ENCODE data around the gene SLC10A7. TPM values are rescaled to one million over a fixed set of nuclear protein-coding genes. Genes with fewer than 3 reads are reported as not detected.
A peak's percentile ranks its signal among the peaks of the same experiment; 100 is the strongest.
"Not testable (repeated sequence)": the region's sequence is repeated elsewhere in the genome, so short reads cannot be mapped to it uniquely, and the experiment has no call there.

SLC10A7 gene
- polyA plus RNA-seq, 1 donor: 8.5 TPM

GRCh38 chr4:146369446-146369845 lies 152.3 kb downstream of the SLC10A7 start:
- Histone ChIP-seq H3K27me3 (ENCODE audit: control insufficient read depth, insufficient read depth, low read length) (no peaks in the 10 kb centered on the region), H3K27ac (ENCODE audit: low read length) (no peak overlapping the region), H3K9me3 (ENCODE audit: control insufficient read depth, low read depth, low read length) (no peaks in the 10 kb centered on the region), H3K36me3 (ENCODE audit: control insufficient read depth, insufficient read depth, low read length) (no peaks in the 10 kb centered on the region), H3K4me1 (ENCODE audit: control insufficient read depth, insufficient read depth, low read length) (no peaks in the 10 kb centered on the region), H3K4me3 (ENCODE audit: low read length) (no peak overlapping the region)
- no peak for DNase-seq
- WGBS (ENCODE audit: insufficient coverage, low lambda C conversion rate): 59% methylated on average over 3 of the region's 3 CpGs

- H3K36me3 ChIP-seq (ENCODE audit: control insufficient read depth, insufficient read depth, low read length): no peaks in the 10 kb centered on the region
- H3K27ac ChIP-seq (ENCODE audit: low read length): no peak overlapping the region
- no peaks in the 10 kb centered on the region for H3K4me1 ChIP-seq (ENCODE audit: control insufficient read depth, insufficient read depth, low read length)
- no peak overlapping the region for H3K4me3 ChIP-seq (ENCODE audit: low read length)
- WGBS (ENCODE audit: insufficient coverage, low lambda C conversion rate): 86% methylated on average over 1 of the region's 2 CpGs
- no peak for DNase-seq
- no peaks in the 10 kb centered on the region for H3K27me3 ChIP-seq (ENCODE audit: control insufficient read depth, insufficient read depth, low read length)
- H3K9me3 ChIP-seq (ENCODE audit: control insufficient read depth, low read depth, low read length): no peaks in the 10 kb centered on the region
These were observed 153.5 kb downstream of the SLC10A7 start for GRCh38 chr4:146368209-146368608.

- no peak for DNase-seq
- Histone ChIP-seq H3K9me3 (ENCODE audit: control insufficient read depth, low read depth, low read length) (peaks cover 5% of the 10 kb centered on the region), H3K4me3 (ENCODE audit: low read length) (no peak overlapping the region), H3K36me3 (ENCODE audit: control insufficient read depth, insufficient read depth, low read length) (no peaks in the 10 kb centered on the region), H3K4me1 (ENCODE audit: control insufficient read depth, insufficient read depth, low read length) (no peaks in the 10 kb centered on the region), H3K27me3 (ENCODE audit: control insufficient read depth, insufficient read depth, low read length) (no peaks in the 10 kb centered on the region), H3K27ac (ENCODE audit: low read length) (no peak overlapping the region)
- 67% methylated on average over 1 of the region's 1 CpG for WGBS (ENCODE audit: insufficient coverage, low lambda C conversion rate)
These were observed 154.4 kb downstream of the SLC10A7 start for GRCh38 chr4:146367347-146367746.

GRCh38 chr4:146359771-146360170 lies 162.0 kb downstream of the SLC10A7 start:
- Histone ChIP-seq H3K27me3 (ENCODE audit: control insufficient read depth, insufficient read depth, low read length) (no peaks in the 10 kb centered on the region), H3K36me3 (ENCODE audit: control insufficient read depth, insufficient read depth, low read length) (no peaks in the 10 kb centered on the region), H3K27ac (ENCODE audit: low read length) (no peak overlapping the region), H3K4me1 (ENCODE audit: control insufficient read depth, insufficient read depth, low read length) (no peaks in the 10 kb centered on the region), H3K9me3 (ENCODE audit: control insufficient read depth, low read depth, low read length) (peaks cover 13% of the 10 kb centered on the region), H3K4me3 (ENCODE audit: low read length) (no peak overlapping the region)
- DNase-seq: no peak

- no CpG with 5 or more reads among the region's 26 CpGs for WGBS (ENCODE audit: insufficient coverage, low lambda C conversion rate)
- H3K4me3 ChIP-seq (ENCODE audit: low read length); H3K27ac ChIP-seq (ENCODE audit: low read length); H3K36me3 ChIP-seq (ENCODE audit: control insufficient read depth, insufficient read depth, low read length); H3K27me3 ChIP-seq (ENCODE audit: control insufficient read depth, insufficient read depth, low read length); H3K4me1 ChIP-seq (ENCODE audit: control insufficient read depth, insufficient read depth, low read length); H3K9me3 ChIP-seq (ENCODE audit: control insufficient read depth, low read depth, low read length); DNase-seq: not testable (repeated sequence)
These were observed 171.6 kb downstream of the SLC10A7 start for GRCh38 chr4:146350114-146350513.

GRCh38 chr4:146349306-146349705 lies 172.4 kb downstream of the SLC10A7 start:
- Histone ChIP-seq H3K36me3 (ENCODE audit: control insufficient read depth, insufficient read depth, low read length) (no peaks in the 10 kb centered on the region), H3K4me3 (ENCODE audit: low read length) (no peak overlapping the region), H3K4me1 (ENCODE audit: control insufficient read depth, insufficient read depth, low read length) (no peaks in the 10 kb centered on the region), H3K9me3 (ENCODE audit: control insufficient read depth, low read depth, low read length) (no peaks in the 10 kb centered on the region), H3K27me3 (ENCODE audit: control insufficient read depth, insufficient read depth, low read length) (no peaks in the 10 kb centered on the region), H3K27ac (ENCODE audit: low read length) (no peak overlapping the region)
- no peak for DNase-seq

GRCh38 chr4:146347822-146348221 lies 173.9 kb downstream of the SLC10A7 start:
- no peaks in the 10 kb centered on the region for H3K36me3 ChIP-seq (ENCODE audit: control insufficient read depth, insufficient read depth, low read length)
- DNase-seq: no peak
- no peak overlapping the region for H3K27ac ChIP-seq (ENCODE audit: low read length)
- 50% methylated on average over 2 of the region's 2 CpGs for WGBS (ENCODE audit: insufficient coverage, low lambda C conversion rate)
- no peaks in the 10 kb centered on the region for H3K27me3 ChIP-seq (ENCODE audit: control insufficient read depth, insufficient read depth, low read length)
- H3K4me3 ChIP-seq (ENCODE audit: low read length): no peak overlapping the region
- H3K9me3 ChIP-seq (ENCODE audit: control insufficient read depth, low read depth, low read length): no peaks in the 10 kb centered on the region
- no peaks in the 10 kb centered on the region for H3K4me1 ChIP-seq (ENCODE audit: control insufficient read depth, insufficient read depth, low read length)

GRCh38 chr4:146346276-146346675 lies 175.5 kb downstream of the SLC10A7 start:
- Histone ChIP-seq H3K27me3 (ENCODE audit: control insufficient read depth, insufficient read depth, low read length) (no peaks in the 10 kb centered on the region), H3K4me3 (ENCODE audit: low read length) (no peak overlapping the region), H3K4me1 (ENCODE audit: control insufficient read depth, insufficient read depth, low read length) (no peaks in the 10 kb centered on the region), H3K27ac (ENCODE audit: low read length) (no peak overlapping the region), H3K36me3 (ENCODE audit: control insufficient read depth, insufficient read depth, low read length) (no peaks in the 10 kb centered on the region), H3K9me3 (ENCODE audit: control insufficient read depth, low read depth, low read length) (no peaks in the 10 kb centered on the region)
- no peak for DNase-seq
- WGBS (ENCODE audit: insufficient coverage, low lambda C conversion rate): 100% methylated on average over 1 of the region's 1 CpG

- WGBS (ENCODE audit: insufficient coverage, low lambda C conversion rate): 100% methylated on average over 1 of the region's 3 CpGs
- Histone ChIP-seq H3K27ac (ENCODE audit: low read length) (no peak overlapping the region), H3K4me1 (ENCODE audit: control insufficient read depth, insufficient read depth, low read length) (no peaks in the 10 kb centered on the region), H3K4me3 (ENCODE audit: low read length) (no peak overlapping the region), H3K27me3 (ENCODE audit: control insufficient read depth, insufficient read depth, low read length) (no peaks in the 10 kb centered on the region), H3K9me3 (ENCODE audit: control insufficient read depth, low read depth, low read length) (no peaks in the 10 kb centered on the region), H3K36me3 (ENCODE audit: control insufficient read depth, insufficient read depth, low read length) (no peaks in the 10 kb centered on the region)
- no peak for DNase-seq
These were observed 178.0 kb downstream of the SLC10A7 start for GRCh38 chr4:146343776-146344175.

GRCh38 chr4:146343199-146343598 lies 178.5 kb downstream of the SLC10A7 start:
- Histone ChIP-seq H3K9me3 (ENCODE audit: control insufficient read depth, low read depth, low read length) (no peaks in the 10 kb centered on the region), H3K27me3 (ENCODE audit: control insufficient read depth, insufficient read depth, low read length) (no peaks in the 10 kb centered on the region)
- no peak for DNase-seq

GRCh38 chr4:146342600-146343192 lies 179.0 kb downstream of the SLC10A7 start:
- H3K4me3 ChIP-seq (ENCODE audit: low read length): no peak overlapping the region
- DNase-seq: peak in 1 of 2 donors; percentile 10
- WGBS (ENCODE audit: insufficient coverage, low lambda C conversion rate): 100% methylated on average over 1 of the region's 1 CpG

More at GRCh38 chr4:146343199-146343598, 178.5 kb downstream of the SLC10A7 start:
- H3K27ac ChIP-seq (ENCODE audit: low read length): no peak overlapping the region
- no peak overlapping the region for H3K4me3 ChIP-seq (ENCODE audit: low read length)
- H3K4me1 ChIP-seq (ENCODE audit: control insufficient read depth, insufficient read depth, low read length): no peaks in the 10 kb centered on the region
- H3K36me3 ChIP-seq (ENCODE audit: control insufficient read depth, insufficient read depth, low read length): no peaks in the 10 kb centered on the region

More at GRCh38 chr4:146342600-146343192, 179.0 kb downstream of the SLC10A7 start:
- Histone ChIP-seq H3K4me1 (ENCODE audit: control insufficient read depth, insufficient read depth, low read length) (no peaks in the 10 kb centered on the region), H3K27me3 (ENCODE audit: control insufficient read depth, insufficient read depth, low read length) (no peaks in the 10 kb centered on the region), H3K27ac (ENCODE audit: low read length) (no peak overlapping the region), H3K9me3 (ENCODE audit: control insufficient read depth, low read depth, low read length) (no peaks in the 10 kb centered on the region), H3K36me3 (ENCODE audit: control insufficient read depth, insufficient read depth, low read length) (no peaks in the 10 kb centered on the region)
